Cardiac ventricle fibroblast (primary cell): ENCODE data around the gene ZNF727. TPM values are rescaled to one million over a fixed set of nuclear protein-coding genes. Genes with fewer than 3 reads are reported as not detected.

Experiments
- total RNA-seq: library from RNA; depleted of rRNA; stranded (reverse); fragments of >200 nt; gene quantifications from 2 replicates; pipeline ENCODE4 v1.2.3, GENCODE V29; 2015

The ZNF727 gene
- 0.20 and 0.44 TPM in 2 replicates for total RNA-seq

GRCh38 chr7:64045301-64046040 lies at the start of gene ZNF727:
ZNF727 (plus strand) TSS chr7:64045434; CDS start chr7:64045622, 188 bp downstream.

GRCh38 chr7:63998549-63998948 lies 46.7 kb upstream of the ZNF727 start, which contains the start of gene ZNF722:
ZNF722 (plus strand) TSS chr7:63998849; CDS start chr7:63998962, 113 bp downstream.

Other genes starting within 250 kb of the ZNF727 start
- gene ZNF722, start 46.6 kb upstream of the ZNF727 start, total RNA-seq: not detected in 2 replicates
- gene ZNF735, start 161.8 kb downstream of the ZNF727 start, total RNA-seq: not detected in 2 replicates
- not detected in 2 replicates for gene ZNF679, start 183.0 kb downstream of the ZNF727 start, total RNA-seq